Stomach (tissue), 9 donors: ENCODE data around the gene KCNN3. TPM values are rescaled to one million over a fixed set of nuclear protein-coding genes. Genes with fewer than 3 reads are reported as not detected.
"Not testable (repeated sequence)": the region's sequence is repeated elsewhere in the genome, so short reads cannot be mapped to it uniquely, and the experiment has no call there.

Experiments
- DNase-seq, 2 donors: peaks; one replicate each; pipeline versions ENCODE4 v3.0.0 to v3.0.0-alpha.2; 2013 to 2019
- H3K27ac ChIP-seq, 5 donors: fragments of 200-600 bp in 4 of 5; sonication (generic) in 4 of 5; one replicate each; pipeline ENCODE4 v1.5.1; 2013 to 2019; ENCODE audit warnings: mild to moderate bottlenecking in 1 of 5, moderate library complexity in 1 of 5
- H3K27me3 ChIP-seq, 3 donors: fragments of 200-600 bp; sonication (generic); one replicate each; pipeline ENCODE4 v1.5.1; 2017 to 2019; ENCODE audit warnings: mixed run types in 1 of 3
- H3K36me3 ChIP-seq, 4 donors: fragments of 200-600 bp; sonication (generic); 1 replicate in 3 of 4; 2 replicates in 1 of 4; pipeline ENCODE4 v1.5.1; 2016 to 2019
- H3K4me1 ChIP-seq, 4 donors: fragments of 200-600 bp; sonication (generic); one replicate each; pipeline ENCODE4 v1.5.1; 2016 to 2019
- H3K4me3 ChIP-seq, 4 donors: fragments of 200-600 bp; sonication (generic) in 3 of 4; one replicate each; pipeline ENCODE4 v1.5.1; 2016 to 2019; ENCODE audit warnings: mild to moderate bottlenecking in 1 of 4
- H3K9me3 ChIP-seq, 4 donors: fragments of 200-600 bp; sonication (generic); one replicate each; pipeline ENCODE4 v1.5.1; 2016 to 2019
- EP300 ChIP-seq: sonication (generic); formaldehyde crosslinking; IDR thresholded peaks from one replicate; pipeline ENCODE4 v1.6.1; 2017; ENCODE audit warnings: antibody characterized with exemption
- POLR2A ChIP-seq, 4 donors: fragments of 450-650 bp; IDR thresholded peaks; one replicate each; pipeline ENCODE4 v1.6.1; 2016; ENCODE audit warnings: antibody characterized with exemption in 4 of 4, control low read depth in 2 of 4, mild to moderate bottlenecking in 1 of 4, moderate library complexity in 1 of 4
- POLR2AphosphoS5 ChIP-seq, 3 donors: sonication (generic); formaldehyde crosslinking; IDR thresholded peaks; one replicate each; pipeline ENCODE4 v1.6.1; 2016; ENCODE audit warnings: antibody characterized with exemption in 3 of 3
- WGBS, 5 donors: extraction: QIAGEN DNeasy Blood & Tissue Kit in 3 of 5; methylation state at CpG; one replicate each; pipeline versions ENCODE4 v1.1.5 to v1.1.7; 2013 to 2018; 5-methylcytosine and 5-hydroxymethylcytosine counted together
- intact Hi-C: fragments of 100-400 bp; cut with DNase I; formaldehyde crosslinking; loops from one replicate; pipeline ENCODE4 v1.15.1; 2023; ENCODE audit warnings: low total_unique reads
- polyA plus RNA-seq, 3 donors: library from polyadenylated mRNA; stranded (reverse); fragments of 200-250 nt; gene quantifications; one replicate each; pipeline ENCODE4 v1.2.3, GENCODE V29; 2013
- total RNA-seq, 5 donors: library from RNA; depleted of rRNA; stranded (reverse); fragments of >200 nt; gene quantifications; one replicate each; pipeline versions ENCODE4 v1.1.0 to v1.2.3, GENCODE V29; 2014 to 2016
- TF ChIP-seq, protein P1 (sequence below), 7 experiments: fragments of 450-650 bp in 4 of 7; fragments of 200-600 bp in 3 of 7; sonication (generic) in 3 of 7; IDR thresholded peaks; one replicate each; pipeline ENCODE4 v1.5.1; 2016 to 2019; ENCODE audit warnings: antibody characterized with exemption in 7 of 7, control low read depth in 2 of 7, mild to moderate bottlenecking in 1 of 7
- donor health status: healthy with polysubstance abuse.
- donor health status: Bipolar disorder and iron deficiency.
- donor health status: healthy.

The KCNN3 gene
- total and polyA plus RNA-seq, 8 donors: 0.19 to 10.7 (median 2.3) TPM

DNA sequence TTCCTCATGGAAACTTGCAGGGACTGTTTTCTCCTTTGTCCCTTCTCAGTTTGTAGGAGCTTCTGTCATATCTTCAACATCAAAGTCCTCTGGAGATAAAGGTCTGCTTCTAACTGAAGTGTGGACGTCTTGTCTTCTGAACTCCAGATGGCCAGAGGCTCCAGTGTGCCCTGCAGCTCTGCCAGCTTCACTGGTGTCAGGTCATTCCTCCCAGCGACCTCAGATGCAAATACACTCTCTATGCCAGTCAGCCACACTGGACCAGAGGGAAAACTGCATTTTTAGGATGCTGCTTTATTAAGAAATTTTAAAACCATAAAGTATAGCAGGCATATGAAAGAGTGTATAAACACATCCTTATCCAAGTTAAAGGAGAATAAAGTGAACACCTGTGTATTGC, 183.6 kb downstream of the KCNN3 start:
- Histone ChIP-seq H3K4me1 (no peaks in the 10 kb centered on the region), H3K27ac (no peak overlapping the region), H3K4me3 (no peak overlapping the region), H3K9me3 (no peaks in the 10 kb centered on the region), H3K36me3 (no peaks in the 10 kb centered on the region), H3K27me3 (peaks cover 0 to 8% (median 0%) of the 10 kb centered on the region in 3 donors)
- intact Hi-C loops: no loop called here
- DNase-seq: no peak
- TF ChIP-seq EP300 (no peak), POLR2AphosphoS5 (IDR thresholded peaks at IDR 0.05) (no peak), POLR2A (IDR thresholded peaks at IDR 0.05) (no peak)
- TF ChIP-seq, protein P1, sequence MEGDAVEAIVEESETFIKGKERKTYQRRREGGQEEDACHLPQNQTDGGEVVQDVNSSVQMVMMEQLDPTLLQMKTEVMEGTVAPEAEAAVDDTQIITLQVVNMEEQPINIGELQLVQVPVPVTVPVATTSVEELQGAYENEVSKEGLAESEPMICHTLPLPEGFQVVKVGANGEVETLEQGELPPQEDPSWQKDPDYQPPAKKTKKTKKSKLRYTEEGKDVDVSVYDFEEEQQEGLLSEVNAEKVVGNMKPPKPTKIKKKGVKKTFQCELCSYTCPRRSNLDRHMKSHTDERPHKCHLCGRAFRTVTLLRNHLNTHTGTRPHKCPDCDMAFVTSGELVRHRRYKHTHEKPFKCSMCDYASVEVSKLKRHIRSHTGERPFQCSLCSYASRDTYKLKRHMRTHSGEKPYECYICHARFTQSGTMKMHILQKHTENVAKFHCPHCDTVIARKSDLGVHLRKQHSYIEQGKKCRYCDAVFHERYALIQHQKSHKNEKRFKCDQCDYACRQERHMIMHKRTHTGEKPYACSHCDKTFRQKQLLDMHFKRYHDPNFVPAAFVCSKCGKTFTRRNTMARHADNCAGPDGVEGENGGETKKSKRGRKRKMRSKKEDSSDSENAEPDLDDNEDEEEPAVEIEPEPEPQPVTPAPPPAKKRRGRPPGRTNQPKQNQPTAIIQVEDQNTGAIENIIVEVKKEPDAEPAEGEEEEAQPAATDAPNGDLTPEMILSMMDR (IDR thresholded peaks at IDR 0.05): no peak
- WGBS, 5 donors: 15 to 31% (median 20%) methylated on average over 2 of the region's 2 CpGs

DNA sequence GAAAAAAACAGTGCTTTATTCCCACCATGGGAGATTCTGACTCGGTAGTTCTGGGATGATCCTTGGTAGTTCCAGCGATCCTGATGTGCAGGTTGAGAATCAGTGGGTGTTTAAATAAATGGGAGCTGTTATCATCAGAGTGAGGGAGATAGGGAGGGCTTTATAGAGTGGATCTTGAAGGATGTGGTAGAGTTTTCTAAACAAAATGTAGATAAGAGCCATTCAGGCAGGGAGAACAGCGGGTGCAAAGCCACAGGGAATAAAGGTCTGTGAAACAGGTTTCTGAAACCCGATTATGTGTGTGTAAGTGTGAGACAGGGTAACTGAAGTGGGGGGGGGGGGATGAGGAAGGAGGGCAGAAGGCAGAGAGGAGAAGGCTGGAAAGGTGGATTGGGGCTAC, 186.3 kb downstream of the KCNN3 start:
- H3K36me3 ChIP-seq: no peaks in the 10 kb centered on the region
- H3K9me3 ChIP-seq: no peaks in the 10 kb centered on the region
- H3K4me3 ChIP-seq: no peak overlapping the region
- intact Hi-C loops: no loop called here
- DNase-seq: no peak
- peaks cover 0 to 8% (median 0%) of the 10 kb centered on the region in 3 donors for H3K27me3 ChIP-seq
- H3K27ac ChIP-seq: no peak overlapping the region
- TF ChIP-seq EP300 (no peak), POLR2A (IDR thresholded peaks at IDR 0.05) (no peak), POLR2AphosphoS5 (IDR thresholded peaks at IDR 0.05) (no peak)
- no peaks in the 10 kb centered on the region for H3K4me1 ChIP-seq
- WGBS, 5 donors: 31 to 56% (median 39%) methylated on average over 3 to 4 of the region's 4 CpGs

DNA sequence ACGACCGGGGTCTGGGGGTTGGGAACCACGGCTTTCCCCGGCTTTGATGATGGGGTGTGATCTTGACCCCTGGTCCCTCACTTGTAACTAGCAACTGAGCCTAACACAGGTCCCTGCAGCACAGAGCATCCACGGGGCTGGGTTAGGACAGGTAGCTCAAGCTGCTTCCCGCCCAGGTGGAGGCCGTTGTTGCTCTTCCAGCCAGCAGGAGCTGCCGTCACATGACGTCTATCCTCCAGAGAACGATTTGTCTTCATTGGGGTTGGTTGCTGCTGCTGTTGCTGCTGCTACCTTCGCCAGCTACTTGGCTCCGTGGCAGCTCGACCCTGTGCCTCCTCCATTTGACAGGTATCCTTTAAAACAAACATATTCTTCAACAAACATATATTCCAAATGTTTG, 187.8 kb downstream of the KCNN3 start:
- TF ChIP-seq POLR2AphosphoS5 (IDR thresholded peaks at IDR 0.05): no peak
- TF ChIP-seq POLR2A (IDR thresholded peaks at IDR 0.05): no peak
- TF ChIP-seq, protein P1 (IDR thresholded peaks at IDR 0.05): no peak
- no peak for TF ChIP-seq EP300
- no peaks in the 10 kb centered on the region for H3K4me1 ChIP-seq
- no peaks in the 10 kb centered on the region for H3K36me3 ChIP-seq
- intact Hi-C loops: no loop called here
- H3K4me3 ChIP-seq: no peak overlapping the region
- 63 to 71% (median 68%) methylated on average over 13 of the region's 13 CpGs for WGBS, 5 donors
- no peak overlapping the region for H3K27ac ChIP-seq
- H3K27me3 ChIP-seq: peaks cover 0 to 12% (median 0%) of the 10 kb centered on the region in 3 donors
- no peak for DNase-seq
- peaks cover 0 to 5% (median 0%) of the 10 kb centered on the region in 4 donors for H3K9me3 ChIP-seq

DNA sequence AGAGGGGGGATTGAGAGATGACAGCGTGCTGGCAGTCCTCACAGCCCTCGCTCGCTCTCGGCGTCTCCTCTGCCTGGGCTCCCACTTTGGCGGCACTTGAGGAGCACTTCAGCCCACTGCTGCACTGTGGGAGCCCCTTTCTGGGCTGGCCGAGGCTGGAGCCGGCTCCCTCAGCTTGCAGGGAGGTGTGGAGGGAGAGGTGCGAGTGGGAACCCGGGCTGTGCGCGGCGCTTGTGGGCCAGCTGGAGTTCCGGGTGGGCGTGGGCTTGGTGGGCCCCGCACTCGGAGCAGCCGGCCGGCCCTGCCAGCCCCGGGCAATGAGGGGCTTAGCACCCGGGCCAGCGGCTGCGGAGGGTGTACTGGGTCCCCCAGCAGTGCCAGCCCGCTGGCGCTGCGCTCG, 192.2 kb downstream of the KCNN3 start:
- peaks cover 0 to 12% (median 0%) of the 10 kb centered on the region in 3 donors for H3K27me3 ChIP-seq
- H3K9me3 ChIP-seq, H3K4me3 ChIP-seq, DNase-seq, H3K36me3 ChIP-seq, intact Hi-C loops, H3K27ac ChIP-seq, H3K4me1 ChIP-seq: not testable (repeated sequence)
- WGBS, 5 donors: 89 to 99% (median 94%) methylated on average over 17 to 27 of the region's 27 CpGs

DNA sequence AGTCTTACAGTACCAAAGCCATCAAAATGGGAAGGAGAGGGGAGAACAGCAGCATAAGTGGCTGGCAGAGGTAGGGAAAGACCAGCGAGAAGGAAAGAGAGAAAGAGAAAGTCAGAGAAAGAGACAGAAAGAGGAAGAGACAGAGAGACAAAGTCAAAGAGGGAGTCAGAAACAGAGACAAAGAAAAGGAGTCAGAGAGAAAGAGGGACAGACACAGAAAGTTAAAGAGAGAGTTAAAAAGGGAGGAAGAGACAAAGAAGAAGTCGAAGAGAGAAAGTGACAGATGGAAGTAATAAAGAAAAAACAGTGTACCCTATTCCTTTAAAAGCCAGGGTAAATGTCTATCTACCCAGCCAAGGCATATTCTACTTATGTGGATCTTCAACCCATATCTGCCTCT, 193.2 kb downstream of the KCNN3 start:
- H3K27me3 ChIP-seq, DNase-seq, H3K9me3 ChIP-seq, intact Hi-C loops, H3K36me3 ChIP-seq, H3K4me3 ChIP-seq, H3K27ac ChIP-seq, H3K4me1 ChIP-seq: not testable (repeated sequence)
- 56 to 87% (median 74%) methylated on average over 2 of the region's 2 CpGs for WGBS, 5 donors

DNA sequence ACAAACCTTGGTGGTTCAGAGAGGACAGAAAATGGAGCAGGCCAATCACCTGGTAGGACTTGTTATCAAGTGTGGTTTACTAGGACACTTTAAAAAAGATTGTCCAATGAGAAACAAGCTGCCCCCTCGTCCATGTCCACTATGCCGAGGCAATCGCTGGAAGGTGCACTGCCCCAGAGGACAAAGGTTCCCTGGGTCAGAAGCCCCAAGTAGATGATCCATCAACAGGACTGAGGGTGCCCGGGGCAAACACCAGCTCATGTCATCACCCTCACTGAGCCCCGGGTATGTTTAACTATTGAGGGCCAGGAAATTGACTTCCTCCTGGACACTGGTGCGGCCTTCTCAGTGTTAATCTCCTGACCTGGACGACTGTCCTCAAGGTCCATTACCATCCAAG, 195.6 kb downstream of the KCNN3 start:
- H3K9me3 ChIP-seq, H3K27me3 ChIP-seq, H3K4me3 ChIP-seq, H3K27ac ChIP-seq, DNase-seq, intact Hi-C loops, H3K4me1 ChIP-seq, H3K36me3 ChIP-seq: not testable (repeated sequence)
- 72 to 80% (median 77%) methylated on average over 7 of the region's 7 CpGs for WGBS, 5 donors

DNA sequence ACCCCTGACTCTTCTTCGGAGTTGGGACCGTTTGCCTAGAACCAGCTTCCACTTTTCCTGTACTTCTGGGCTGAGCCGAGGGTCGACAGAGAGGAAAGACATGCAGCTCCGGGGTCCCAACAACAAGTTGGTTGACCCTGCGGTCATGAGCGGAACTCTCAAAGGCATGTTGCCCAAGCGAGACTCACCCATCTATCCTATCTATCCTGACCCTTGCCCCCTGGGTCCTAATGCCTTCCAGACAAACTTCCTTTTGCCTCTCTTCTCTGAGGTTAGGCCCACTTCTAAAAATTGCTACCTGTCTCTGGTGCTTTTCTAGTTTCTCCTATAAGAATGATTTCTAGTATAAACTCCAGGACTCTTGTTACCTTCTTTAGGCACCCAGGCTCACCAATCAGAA, 197.8 kb downstream of the KCNN3 start:
- H3K4me1 ChIP-seq, H3K9me3 ChIP-seq, H3K27ac ChIP-seq, H3K27me3 ChIP-seq, H3K36me3 ChIP-seq, DNase-seq, H3K4me3 ChIP-seq, intact Hi-C loops: not testable (repeated sequence)
- 79 to 88% (median 80%) methylated on average over 8 of the region's 8 CpGs for WGBS, 5 donors

DNA sequence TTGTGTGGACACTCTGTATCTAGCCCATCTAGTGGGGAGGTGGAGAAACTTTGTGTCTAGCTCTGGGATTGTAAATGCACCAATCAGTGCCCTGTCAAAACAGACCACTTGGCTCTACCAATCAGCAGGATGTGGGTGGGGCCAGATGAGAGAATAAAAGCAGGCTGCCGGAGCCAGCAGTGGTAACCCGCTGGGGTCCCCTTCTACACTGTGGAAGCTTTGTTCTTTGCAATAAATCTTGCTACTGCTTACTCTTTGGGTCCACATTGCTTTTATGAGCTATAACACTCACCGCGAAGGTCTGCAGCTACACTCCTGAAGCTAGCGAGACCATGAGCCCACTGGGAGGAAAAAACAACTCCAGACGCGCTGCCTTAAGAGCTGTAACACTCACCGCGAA, 198.7 kb downstream of the KCNN3 start:
- DNase-seq, intact Hi-C loops, H3K9me3 ChIP-seq, H3K4me3 ChIP-seq, H3K27ac ChIP-seq, H3K36me3 ChIP-seq, H3K27me3 ChIP-seq, H3K4me1 ChIP-seq: not testable (repeated sequence)
- 86 to 93% (median 88%) methylated on average over 9 of the region's 9 CpGs for WGBS, 5 donors

DNA sequence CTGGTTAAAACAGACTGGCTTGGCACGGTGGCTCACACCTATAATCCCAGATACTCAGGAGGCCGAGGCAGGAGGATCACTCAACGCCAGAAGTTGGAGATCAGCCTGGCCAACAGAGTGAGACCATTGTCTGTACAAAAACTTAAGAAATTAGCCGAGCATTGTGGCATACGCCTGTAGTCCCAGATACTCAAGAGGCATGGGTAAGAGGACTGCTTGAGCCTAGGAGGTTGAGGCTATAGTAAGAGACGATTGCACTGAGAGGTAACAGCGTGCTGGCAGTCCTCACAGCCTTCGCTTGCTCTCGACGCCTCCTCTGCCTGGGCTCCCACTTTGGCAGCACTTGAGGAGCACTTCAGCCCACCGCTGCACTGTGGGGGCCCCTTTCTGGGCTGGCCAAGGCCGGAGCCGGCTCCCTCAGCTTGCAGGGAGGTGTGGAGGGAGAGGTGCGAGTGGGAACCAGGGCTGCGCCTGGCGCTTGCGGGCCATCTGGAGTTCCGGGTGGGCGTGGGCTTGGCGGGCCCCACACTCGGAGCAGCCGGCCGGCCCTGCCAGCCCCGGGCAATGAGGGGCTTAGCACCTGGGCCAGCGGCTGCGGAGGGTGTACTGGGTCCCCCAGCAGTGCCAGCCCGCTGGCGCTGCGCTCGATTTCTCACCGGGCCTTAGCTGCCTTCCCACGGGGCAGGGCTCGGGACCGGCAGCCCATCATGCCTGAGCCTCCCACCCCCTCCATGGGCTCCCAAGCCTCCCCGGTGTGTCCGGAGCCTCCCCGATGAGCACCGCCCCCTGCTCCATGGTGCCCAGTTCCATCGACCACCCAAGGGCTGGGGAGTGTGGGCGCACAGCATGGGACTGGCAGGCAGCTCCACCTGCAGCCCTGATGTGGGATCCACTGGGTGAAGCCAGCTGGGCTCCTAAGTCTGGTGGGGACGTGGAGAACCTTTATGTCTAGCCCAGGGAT, 199.5 kb downstream of the KCNN3 start:
- DNase-seq, H3K27me3 ChIP-seq, H3K9me3 ChIP-seq, H3K4me1 ChIP-seq, intact Hi-C loops, H3K36me3 ChIP-seq, H3K4me3 ChIP-seq, H3K27ac ChIP-seq: not testable (repeated sequence)
- 84 to 92% (median 87%) methylated on average over 22 to 38 of the region's 41 CpGs for WGBS, 5 donors
